ENCODE data around the gene HDAC4. TPM values are rescaled to one million over a fixed set of nuclear protein-coding genes. Genes with fewer than 3 reads are reported as not detected.

The HDAC4 gene
- polyA plus RNA-seq, 1 donor: 20.2 TPM

GRCh38 chr2:239200646-239201530 lies 199.9 kb downstream of the HDAC4 start:
- DNase-seq: no peak

- DNase-seq: no peak
These were observed 201.6 kb downstream of the HDAC4 start for GRCh38 chr2:239199041-239199768.

- DNase-seq: no peak
These were observed 202.6 kb downstream of the HDAC4 start for GRCh38 chr2:239198221-239198620.

DNA sequence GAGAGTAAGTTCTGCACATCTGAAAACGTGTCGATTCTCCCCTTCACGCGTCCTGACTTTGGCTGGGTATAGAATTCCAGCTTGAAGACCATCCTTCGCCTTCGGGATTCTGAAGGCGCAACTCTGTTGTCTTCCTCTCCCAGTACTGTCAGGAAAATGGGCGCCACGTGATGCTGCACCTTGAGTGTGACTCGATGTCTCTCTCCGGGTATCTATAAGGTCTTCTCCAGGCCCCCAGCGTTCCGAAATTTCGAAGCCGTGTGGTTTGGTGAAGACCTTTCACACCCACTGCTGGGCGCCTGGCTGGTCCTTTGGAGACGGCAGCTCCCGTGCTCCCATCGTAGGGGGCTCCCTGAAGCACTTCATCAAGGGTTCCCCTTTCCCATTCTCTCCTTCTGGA lies 203.7 kb downstream of the HDAC4 start:
- DNase-seq: no peak

- no peak for DNase-seq
These were observed 204.3 kb downstream of the HDAC4 start for GRCh38 chr2:239196474-239197021.

GRCh38 chr2:239195992-239196391 lies 204.8 kb downstream of the HDAC4 start:
- DNase-seq: no peak

DNA sequence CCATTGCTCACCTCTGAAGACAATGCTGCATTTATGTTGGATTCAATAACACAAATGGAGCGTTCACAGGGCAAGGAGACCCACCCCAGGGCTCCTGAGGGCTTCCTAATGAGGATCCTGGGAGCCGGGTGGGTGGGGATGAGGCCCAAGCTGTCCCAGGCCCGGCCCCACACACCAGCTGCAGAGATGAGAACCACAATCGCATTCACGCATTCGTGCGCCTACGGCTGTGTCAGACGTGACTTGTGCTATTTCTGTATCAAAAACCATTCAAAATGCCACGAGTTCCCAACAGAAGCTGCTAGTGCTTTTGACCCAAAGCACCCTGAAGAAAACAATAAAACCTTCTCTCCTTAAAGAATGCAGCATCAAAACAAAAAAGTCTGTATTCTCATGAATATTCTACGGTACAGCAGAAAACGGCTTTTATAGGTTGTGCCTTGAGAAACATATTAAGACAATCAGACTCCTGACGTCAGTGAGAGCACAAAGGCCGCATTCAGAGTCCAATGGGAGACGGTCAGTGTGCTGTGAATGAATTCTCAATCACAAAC lies 205.4 kb downstream of the HDAC4 start:
- no peak for DNase-seq

DNA sequence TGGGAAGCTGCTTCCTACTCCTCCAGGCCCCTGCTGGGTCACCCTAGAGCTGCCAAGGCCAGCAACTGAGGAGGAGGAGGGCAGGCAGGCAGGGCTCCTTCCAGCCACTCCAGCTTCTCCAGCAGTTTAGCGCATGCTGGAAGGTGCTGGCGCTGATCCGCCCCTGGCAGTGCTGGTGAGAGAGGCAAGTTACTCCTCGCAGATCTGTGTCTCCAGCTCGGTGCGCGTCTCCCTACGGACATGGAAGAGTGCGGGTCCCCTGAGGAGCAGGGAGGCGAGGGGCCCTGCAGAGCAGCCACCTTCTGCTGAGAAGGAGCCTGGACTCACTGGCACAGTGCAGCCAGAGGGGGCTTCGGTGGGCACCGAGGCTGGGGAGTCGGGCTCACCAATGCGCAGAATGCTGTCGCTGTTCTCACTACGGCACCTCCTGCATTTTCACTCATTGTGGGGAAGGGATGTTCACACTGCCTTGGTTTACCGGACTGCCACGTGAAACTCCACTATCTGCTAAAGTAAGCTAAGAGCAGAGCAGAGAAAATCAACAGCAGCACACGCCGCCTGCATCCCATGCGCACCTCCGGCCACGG lies 206.0 kb downstream of the HDAC4 start:
- no peak for DNase-seq

DNA sequence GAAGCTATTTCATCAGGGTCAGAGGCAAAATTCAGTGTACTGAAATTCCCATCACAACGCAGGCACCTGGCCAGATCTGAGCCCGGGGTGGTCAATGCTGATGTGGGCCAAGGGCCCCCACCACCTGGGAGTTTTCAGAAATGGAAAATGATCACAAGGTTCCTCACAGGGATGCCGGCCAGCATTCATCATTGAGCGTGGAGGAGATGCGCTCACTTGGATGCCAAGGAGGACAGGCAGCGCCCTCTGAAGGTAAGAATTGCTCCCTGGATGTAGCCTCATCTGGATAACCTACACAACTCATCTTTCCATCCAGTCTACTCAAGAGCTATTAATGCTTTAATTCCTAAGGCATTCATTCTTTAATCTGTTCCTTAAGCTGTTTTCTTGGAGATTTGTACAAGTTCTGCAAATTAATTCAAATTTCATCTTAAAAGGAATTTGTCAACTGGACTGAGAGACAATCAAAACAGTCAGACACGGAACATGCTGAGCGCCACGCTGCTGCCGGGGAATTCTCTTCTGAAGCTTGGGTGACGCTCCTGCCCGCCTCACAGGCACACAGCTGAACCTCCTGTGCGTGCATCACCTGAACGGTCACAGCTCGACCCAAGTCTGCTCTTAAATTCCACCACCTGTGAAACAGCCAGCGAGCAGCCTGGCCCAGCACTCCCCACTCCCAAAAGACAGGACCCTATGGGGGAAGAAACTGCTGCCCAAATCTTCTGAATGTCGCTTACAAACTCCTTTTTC lies 206.7 kb downstream of the HDAC4 start:
- DNase-seq: no peak

DNA sequence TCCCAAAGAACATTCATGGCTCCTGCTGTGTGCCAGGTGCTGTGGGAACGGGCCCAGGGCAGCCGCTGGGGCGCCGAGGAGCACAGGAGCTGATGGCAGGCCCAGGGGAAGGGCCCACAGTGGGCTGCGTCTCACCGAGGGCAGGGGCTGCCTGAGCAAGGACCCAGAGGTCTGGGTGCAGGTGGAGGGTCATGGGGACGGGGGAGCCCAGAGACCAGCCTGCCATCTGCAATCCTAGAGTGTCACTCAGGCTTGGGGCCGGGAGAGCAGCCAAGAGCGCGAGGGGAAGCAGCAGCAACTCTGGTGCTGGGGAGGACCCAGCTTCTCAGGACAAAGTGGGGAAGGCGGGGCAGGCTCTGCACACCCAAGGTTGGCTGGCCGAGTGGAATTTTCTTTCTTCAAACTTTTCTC lies 207.4 kb downstream of the HDAC4 start:
- DNase-seq: no peak

GRCh38 chr2:239192975-239193374 lies 207.8 kb downstream of the HDAC4 start:
- no peak for DNase-seq

DNA sequence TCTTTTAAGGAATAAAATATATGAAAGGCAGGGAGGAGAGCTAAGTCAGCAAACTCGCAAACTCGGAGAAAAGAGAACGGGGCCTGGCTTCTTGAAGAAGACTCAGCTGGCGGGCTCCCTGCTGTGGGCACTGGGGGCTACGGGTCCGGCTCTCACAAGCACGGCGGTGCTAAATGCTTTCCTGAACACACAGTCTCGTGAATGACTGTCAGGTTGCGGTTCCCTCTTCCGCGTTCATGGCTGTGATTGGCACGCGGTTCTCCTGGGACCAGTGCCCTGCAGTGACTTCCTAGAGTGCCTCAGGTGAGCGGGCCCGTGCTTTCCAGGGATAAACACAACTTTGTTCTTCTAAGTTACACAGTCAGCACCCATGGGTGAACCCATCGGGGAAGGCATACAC lies 208.4 kb downstream of the HDAC4 start:
- DNase-seq: no peak

DNA sequence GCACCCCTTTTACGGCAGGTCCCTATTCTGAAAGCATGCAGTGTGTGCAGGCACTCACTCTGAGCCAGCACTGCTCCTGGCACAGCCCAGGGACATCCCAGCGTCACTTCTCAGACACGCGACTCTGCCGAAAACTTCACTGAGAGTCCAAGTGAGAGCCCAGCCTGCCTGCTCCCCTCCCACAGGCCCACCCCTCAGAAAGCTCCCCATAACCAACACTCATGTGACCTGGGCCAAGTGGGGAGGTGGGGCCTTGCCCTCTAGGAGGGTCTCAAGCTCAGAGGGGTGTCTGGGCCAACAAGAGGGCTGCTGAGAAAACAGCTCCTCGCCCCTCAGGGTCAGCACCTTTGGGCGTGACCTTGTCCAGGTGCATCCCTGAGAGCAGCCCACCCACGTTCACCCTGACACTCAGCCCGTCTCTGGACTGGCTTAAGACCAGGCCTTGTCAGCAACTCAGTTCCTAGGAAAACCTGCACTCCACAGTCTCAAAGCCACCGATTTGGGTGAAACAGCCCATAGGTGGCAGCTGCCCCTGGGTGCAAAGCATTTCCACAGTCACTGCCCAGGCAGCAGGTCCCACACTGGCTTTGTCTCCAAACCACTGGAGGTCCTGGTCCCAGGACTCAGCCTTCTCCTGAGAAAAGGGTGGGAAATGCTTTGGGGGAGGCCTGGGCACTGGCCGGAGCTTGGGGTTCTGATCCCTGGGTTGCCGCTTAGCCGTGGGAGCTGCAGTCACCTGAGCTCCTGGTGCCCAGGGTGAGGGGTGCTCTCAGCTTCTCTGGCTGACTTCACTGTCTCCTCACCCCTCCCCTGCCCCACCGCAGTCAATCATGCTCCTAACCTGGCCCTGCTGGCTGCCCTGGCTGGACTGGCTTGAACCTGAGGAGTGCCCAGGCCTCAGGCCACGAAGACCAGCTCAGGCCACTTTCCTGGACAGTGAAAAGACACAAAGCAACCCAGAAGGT lies 209.6 kb downstream of the HDAC4 start:
- DNase-seq: no peak

GRCh38 chr2:239190361-239190760 lies 210.5 kb downstream of the HDAC4 start:
- DNase-seq: no peak

DNA sequence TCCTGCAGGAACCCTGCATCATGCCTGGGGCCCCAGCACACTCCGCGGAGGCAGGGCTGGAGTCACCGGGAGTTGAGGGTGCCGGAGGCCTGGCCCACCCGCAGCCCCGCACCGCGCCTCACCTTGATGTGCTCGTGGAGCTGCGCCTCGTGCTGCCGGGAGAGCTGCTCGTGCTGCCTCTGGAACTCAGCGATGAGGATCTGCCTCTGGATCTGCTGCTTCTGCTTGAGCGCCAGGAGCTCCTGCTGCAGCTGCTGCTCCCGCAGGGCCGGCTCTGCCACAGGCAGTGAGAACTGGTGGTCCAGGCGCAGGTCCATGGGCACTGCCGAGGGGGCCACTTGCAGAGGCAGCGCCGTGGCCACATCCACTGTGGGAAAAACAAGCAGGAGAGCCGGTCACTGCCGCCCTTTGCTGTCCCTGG lies 211.1 kb downstream of the HDAC4 start:
- DNase-seq: no peak

- no peak for DNase-seq
These were observed 212.3 kb downstream of the HDAC4 start for GRCh38 chr2:239188536-239188935.

- DNase-seq: no peak
These were observed 213.2 kb downstream of the HDAC4 start for GRCh38 chr2:239187464-239188253.

GRCh38 chr2:239186516-239187357 lies 214.1 kb downstream of the HDAC4 start:
- no peak for DNase-seq

Data from hindlimb muscle (tissue), 1 donor.